Kidney tubule cell (primary cell): ENCODE data around the gene PDIA2.
"Not testable (repeated sequence)": the region's sequence is repeated elsewhere in the genome, so short reads cannot be mapped to it uniquely, and the experiment has no call there.

Experiments used
- DNase-seq: peaks from one replicate; pipeline ENCODE4 v3.0.0-alpha.2; 2018; ENCODE audit warnings: low spot score

Gene PDIA2, protein sequence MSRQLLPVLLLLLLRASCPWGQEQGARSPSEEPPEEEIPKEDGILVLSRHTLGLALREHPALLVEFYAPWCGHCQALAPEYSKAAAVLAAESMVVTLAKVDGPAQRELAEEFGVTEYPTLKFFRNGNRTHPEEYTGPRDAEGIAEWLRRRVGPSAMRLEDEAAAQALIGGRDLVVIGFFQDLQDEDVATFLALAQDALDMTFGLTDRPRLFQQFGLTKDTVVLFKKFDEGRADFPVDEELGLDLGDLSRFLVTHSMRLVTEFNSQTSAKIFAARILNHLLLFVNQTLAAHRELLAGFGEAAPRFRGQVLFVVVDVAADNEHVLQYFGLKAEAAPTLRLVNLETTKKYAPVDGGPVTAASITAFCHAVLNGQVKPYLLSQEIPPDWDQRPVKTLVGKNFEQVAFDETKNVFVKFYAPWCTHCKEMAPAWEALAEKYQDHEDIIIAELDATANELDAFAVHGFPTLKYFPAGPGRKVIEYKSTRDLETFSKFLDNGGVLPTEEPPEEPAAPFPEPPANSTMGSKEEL

DNA sequence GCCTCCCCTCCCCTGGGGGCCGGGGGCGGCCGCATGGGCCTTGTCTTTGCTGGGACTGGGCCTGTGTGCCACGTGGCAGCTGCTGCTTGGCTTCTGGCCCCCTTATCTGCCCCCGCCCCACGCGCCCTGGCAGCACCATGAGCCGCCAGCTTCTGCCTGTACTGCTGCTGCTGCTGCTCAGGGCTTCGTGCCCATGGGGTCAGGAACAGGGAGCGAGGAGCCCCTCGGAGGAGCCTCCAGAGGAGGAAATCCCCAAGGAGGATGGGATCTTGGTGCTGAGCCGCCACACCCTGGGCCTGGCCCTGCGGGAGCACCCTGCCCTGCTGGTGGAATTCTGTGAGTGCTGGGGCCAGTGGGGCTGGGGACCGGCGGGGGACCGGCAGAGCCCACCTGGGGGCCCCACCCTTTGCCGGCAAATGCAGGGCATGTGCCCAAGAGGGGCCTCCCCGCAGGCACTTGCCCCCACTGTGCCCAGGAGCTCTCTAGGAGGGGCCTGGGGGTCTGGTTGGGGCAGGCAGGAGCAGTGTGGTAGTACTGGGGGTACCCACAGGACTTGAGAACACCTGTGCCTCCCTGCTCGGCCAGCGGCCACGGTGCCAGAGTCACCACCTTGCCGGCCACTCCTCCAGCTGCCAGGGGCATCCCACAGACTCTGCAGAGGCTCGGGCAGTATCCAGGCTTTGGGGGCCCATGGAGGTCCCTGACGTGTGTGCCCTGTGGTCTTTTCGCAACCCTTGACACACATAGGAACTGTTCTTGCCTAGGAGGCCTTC is at the start of gene PDIA2:
TSS of gene PDIA2 (plus strand) at position 132 of the 773 bp plus-strand sequence. CDS start at position 138, 6 bp downstream.
- DNase-seq = no peak

DNA sequence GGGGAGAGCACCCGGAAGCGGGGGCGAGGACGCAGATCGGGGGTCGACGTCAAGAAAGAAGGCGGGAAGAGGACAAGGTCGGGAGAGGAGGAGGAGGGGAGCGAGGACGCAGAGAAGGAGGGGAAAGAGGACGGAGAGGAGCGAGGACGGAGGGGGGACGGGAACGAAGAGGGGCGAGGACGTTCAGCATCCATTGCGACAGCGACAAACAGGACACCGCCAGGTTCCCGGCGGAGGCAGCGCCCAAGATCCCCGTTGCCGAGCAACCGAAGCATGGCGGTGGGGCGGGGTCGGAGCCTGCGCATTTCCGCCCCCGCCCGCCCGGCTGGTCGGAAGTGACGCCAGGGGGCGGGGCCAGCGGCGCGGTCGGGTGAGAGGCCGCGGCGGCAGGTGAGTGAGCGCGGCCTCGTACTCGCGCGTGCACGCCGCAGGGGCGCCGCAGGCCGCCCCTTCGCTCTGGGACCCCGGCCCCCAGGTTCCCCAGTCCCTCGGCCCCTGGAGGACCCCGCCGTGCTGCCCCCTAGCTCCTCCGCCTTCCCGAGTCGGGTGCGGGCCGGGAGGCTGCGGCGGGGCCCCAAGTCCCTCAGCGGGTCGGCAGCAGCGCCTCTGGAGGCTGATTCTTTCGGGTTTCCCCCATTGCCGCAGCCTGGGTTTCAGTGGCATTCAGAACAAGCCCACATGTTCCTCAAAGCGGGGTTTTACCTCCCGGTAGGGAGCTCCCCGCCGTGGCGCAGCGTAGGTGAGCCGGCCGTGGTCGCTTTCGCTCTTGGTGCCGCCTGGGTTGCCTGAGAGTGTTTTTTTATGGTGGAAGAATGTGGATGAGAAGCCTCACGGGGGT is 48.3 kb upstream of the PDIA2 start, which contains the start of gene FAM234A:
TSS of gene FAM234A (plus strand) at position 354 of the 838 bp plus-strand sequence. CDS start 19,593 bp downstream, outside the sequence.
- peak; percentile 93 for DNase-seq

DNA sequence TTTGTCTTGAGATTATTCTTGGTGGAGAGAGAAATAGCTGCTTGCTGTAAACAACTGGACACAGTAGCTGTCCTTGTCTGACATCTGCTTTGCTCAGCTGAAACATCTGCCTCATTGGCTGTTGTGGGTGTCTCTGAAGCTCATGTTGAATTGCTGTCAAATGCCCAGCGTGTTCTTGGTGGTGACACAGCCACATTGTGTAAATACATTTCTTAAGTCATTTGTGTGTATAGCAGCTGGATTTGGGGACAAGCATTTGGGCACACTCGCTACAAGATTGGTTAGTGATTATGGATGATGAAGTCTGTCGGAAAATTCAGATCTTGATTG is 43.1 kb upstream of the PDIA2 start:
- no peak for DNase-seq

DNA sequence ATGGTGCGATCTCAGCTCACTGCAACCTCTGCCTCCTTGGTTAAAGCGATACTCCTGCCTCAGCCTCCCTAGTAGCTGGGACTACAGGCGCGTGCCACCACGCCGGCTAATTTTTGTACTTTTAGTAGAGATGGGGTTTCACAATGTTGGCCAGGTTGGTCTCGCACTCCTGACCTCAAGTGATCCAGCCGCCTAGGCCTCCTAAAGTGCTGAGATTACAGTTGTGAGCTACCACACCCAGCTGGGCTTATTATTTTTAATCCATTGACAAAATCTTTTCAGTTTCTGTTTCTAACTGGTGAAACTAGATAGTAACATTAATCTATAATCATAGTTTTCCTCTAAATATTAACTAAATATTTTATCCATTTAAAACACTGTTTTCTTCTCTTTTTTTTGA is 42.4 kb upstream of the PDIA2 start:
- no peak for DNase-seq

DNA sequence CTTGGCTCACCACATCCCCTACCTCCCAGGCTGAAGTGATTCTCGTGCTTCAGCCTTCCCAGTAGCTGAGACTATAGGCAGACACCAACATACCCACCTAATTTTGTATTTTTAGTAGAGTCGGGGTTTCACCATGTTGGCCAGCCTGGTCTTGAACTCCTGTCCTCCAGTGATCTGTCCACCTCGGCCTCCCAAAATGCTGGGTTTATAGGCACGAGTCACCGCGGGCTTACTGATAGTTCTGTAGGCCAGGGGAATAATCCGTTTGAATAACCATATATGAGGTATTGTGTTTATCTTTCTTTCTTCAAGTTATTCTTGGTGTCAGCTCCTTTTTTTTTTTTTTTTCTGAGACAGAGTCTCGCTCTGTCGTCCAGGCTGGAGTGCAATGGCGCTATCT is 40.7 kb upstream of the PDIA2 start:
- no peak for DNase-seq

DNA sequence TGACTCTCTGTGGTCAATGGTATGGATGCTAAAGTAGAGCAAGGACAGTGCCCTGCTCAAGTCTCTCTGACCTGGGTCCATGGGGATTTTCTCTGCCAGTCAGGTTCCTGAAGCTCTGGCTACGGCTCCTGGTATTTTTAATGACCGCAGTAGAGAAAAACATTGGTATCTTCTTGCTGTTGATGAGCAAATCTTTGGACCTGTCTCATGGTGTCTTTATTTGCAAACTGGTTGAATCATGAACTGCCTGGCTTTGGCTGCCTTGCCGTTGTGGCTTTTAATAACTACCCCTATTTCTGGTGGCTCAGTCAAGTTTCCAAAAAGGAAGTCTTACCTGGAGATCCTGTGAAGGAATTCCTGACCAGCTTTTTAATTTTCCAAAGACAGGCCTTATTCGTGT is 39.6 kb upstream of the PDIA2 start:
- DNase-seq = no peak

DNA sequence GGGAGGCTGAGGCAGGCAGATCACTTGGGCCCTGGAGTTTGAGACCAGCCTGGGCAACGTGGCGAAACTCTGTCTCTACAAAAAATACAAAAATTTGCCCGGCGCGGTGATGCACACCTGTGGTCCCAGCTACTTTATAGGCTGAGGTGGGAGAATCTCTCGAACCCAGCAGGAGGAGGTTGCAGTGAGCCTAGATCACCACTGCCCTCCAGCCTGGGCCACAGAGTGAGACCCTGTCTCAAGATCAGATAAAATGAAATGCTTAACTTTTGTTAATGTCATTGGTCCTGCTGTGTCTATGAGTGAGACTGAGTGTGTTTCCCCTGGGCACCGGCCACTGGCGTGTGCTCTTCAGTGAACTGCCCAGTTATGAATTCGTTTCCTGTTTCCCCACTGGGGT is 37.9 kb upstream of the PDIA2 start:
- no peak for DNase-seq

DNA sequence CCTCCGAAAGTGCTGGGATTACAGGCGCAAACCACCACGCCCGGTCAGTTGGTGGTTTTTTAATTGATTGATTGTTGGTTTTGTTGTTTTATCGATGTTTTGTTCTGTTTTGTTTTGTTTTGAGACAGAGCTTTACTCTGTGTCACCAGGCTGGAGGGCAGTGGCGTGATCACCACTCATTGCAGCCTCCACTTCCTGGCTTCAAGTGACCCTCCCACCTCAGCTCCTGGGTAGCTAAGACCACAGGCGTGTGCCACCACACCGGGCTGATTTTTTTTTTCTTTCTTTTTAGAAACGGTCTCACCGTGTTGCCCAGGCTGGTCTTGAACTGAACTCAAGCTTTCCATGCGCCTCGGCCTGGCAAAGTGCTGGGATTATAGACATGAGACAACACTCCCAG is 35.9 kb upstream of the PDIA2 start:
- DNase-seq = no peak

DNA sequence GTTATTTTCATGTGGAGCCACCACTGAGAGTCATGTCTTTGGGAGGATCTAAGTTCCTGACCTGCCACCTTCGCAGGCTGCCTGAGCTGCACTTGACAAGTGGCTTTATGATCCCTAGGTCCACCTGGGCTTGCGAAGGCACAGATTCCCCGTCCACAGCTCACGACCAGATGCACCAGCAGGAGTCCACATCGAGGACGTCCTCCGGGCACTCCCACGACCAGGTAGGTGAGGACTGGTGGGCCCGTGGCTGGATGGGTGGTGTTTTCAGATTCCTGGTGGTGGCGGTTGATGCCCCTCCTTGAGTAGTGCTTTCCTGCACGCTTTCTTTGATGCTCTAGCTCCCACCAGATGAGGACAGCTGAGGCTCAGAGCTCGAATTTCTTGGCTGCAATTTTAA is 33.5 kb upstream of the PDIA2 start:
- DNase-seq = no peak

DNA sequence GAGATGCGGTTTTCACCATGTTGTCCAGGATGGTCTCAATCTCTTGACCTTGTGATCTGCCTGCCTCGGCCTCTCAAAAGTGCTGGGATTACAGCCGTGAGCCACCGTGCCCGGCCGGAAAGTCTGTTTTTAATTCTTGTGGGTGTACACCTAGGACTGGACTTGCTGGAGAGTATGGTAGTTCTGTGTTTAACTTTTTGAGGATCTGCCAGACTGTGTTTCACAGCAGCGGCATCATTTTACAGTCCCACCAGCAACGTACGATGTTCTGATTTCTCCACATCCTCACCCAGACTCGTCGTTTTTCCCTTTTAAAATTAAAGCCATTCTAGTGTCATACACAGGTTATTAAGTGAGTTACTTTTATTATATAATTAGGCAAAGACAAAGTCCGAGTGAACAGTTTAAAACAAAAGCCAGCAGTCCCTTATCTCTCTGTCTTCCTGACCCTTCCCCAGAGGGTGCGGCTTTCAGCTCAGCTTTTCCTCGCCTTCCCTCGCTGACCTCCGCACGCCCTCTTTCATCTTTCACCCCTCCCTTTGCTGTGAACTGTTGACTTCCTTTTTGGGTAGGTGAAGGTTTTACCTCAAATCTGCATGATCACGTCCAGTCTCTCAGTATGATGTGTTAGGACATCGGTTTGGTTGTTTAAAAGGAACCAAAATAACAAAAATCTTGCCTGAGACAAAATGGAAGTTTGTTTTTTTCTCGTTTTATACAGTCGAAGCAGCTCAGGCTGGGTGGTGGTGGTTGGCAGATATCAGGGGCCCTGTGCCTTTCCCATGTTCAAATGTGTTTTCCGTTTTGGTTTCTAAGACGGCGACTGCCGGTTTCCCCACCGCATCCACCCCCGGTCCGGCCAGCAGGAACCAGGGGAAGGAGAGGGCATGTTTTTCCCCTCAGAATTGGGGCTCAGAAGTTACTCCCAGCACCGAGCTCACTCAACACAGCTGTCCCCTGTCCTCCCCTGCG is 30.3 kb upstream of the PDIA2 start:
- DNase-seq = no peak

DNA sequence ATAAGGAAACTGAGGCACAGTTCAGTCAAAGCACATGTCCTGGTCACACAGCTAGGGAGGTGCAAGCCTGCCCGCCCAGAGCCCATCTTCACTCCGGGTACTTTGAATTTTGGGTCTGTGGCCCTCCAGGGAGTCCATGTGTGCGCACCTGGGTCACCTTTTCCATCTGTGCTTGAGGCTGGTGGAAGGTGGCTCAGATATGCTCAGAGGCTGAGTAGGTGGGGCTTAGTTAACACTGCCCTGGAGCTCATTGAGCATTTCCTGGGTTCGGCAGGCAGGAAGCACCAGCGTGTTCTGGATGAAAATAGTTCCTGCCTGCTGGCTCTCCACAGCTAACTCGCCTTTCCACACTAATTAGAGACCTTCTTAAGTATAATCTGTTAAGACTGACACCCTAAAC is 29.1 kb upstream of the PDIA2 start:
- DNase-seq = no peak

DNA sequence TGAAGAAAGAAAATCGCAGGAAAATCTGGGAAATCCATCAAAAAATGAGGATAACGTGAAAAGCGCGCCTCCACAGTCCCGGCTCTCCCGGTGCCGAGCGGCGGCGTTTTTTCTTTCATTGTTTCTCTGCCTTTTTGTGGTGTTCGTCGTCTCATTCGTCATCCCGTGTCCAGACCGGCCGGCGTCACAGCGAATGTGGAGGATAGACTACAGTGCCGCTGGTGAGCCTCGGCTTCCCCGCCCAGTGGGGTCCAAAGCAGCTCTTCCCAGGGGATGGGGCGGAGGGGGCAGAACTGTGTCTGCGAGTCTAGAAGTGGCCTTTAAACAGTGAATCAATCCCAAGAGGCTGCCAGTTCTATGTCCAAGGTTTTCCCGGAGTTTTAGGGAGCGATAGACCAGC is 28.5 kb upstream of the PDIA2 start:
- no peak for DNase-seq

DNA sequence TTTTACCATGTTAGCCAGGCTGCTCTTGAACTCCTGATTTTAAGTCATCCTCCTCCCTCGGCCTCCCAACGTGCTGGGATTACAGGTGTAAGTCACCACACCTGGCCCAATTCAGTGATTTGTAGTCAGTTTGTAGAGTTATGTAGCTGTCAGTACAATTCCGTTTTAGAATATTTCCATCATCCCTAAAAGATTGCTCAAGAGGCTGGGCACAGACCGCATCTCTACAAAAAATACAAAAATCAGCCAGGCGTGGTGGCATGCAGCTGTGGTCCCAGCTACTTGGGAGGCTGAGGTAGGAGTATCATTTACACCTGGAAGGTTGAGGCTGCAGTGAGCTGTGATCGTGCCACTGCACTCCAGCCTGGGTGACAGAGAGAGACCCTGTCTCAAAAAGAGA is 27.8 kb upstream of the PDIA2 start:
- no peak for DNase-seq

DNA sequence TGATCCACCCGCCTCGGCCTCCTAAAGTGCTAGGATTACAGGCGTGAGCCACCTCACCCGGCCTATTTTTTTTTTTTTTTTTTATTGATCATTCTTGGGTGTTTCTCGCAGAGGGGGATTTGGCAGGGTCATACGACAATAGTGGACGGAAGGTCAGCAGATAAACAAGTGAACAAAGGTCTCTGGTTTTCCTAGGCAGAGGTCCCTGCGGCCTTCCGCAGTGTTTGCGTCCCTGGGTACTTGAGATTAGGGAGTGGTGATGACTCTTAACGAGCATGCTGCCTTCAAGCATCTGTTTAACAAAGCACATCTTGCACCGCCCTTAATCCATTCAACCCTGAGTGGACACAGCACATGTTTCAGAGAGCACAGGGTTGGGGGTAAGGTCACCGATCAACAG is 24.9 kb upstream of the PDIA2 start:
- not testable (repeated sequence) for DNase-seq

DNA sequence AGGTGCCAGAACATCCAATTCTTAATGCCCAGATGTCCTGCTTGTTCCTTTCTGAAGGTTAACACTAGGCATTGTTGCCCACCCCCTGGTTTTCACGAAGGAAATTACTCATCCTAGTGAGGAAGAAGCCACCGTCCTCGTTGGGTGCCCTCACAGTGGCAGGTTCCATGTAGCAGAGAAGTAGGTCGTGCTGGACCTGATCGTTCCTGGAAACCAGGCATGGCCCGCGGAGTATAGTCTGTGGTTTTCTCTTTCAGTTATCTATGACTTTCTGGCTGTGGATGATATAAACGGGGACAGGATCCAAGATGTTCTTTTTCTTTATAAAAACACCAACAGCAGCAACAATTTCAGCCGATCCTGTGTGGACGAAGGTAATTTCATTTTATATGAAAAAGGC is 23.7 kb upstream of the PDIA2 start:
- no peak for DNase-seq

DNA sequence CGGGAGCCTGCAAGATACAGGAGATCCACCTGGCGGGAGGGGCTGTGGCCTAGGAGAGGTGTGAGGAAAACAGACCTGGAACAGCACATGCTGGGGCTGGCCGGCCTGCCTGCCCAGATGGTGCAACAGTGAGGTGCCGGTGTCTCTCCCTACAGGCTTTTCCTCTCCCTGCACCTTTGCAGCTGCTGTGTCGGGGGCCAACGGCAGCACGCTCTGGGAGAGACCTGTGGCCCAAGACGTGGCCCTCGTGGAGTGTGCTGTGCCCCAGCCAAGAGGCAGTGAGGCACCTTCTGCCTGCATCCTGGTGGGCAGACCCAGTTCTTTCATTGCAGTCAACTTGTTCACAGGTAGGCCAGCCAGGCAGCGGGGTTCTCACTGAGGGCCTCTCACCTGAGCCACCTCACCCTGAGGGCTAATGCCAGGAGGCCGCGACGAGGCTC is 23.1 kb upstream of the PDIA2 start:
- DNase-seq = no peak

DNA sequence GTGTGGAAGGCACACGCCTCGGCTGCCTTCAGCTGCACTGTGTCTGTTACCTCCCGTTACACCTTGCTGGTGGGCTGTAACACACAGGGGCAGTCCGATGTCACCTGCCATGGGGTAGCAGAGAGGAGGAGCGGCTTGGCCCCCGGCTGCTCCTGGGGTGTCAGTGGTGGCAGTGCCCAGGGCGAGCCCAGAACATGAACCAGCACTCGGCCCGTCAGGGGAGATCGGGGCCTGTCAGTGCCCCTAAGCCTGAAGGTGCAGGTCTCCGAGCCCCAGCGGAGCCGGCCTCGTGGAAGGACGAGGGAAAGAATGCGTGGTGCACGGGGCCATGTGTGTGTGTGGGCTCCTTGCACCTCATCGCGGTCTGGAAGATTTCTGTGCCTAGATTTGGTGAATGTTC is 22.6 kb upstream of the PDIA2 start:
- DNase-seq = no peak

DNA sequence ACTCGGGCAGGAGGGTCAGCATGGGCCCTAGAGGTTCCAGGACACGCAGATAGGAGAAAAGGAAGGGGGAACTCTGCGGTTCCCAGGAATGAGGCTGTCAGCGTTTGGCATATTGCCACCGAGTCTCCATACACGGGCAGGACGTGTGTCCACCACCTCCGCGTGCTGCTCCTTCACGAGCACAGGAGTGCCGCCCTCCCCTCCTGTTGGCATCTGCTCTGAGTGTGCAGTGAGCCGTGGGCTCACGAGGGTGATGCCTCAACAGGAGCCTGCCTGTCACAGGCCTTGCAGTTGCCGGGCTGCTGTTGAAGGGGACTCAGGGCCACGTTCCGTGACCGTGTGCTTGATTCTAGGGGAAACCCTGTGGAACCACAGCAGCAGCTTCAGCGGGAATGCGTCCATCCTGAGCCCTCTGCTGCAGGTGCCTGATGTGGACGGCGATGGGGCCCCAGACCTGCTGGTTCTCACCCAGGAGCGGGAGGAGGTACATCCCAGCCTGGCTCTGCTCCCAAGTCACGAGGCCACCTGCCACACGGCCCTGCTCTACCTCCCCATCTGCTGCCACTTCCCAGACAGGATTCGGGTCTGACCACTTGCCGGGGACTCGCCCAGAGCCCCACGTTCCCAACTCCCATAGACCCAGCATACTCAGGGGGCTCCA is 21.8 kb upstream of the PDIA2 start:
- DNase-seq = no peak

DNA sequence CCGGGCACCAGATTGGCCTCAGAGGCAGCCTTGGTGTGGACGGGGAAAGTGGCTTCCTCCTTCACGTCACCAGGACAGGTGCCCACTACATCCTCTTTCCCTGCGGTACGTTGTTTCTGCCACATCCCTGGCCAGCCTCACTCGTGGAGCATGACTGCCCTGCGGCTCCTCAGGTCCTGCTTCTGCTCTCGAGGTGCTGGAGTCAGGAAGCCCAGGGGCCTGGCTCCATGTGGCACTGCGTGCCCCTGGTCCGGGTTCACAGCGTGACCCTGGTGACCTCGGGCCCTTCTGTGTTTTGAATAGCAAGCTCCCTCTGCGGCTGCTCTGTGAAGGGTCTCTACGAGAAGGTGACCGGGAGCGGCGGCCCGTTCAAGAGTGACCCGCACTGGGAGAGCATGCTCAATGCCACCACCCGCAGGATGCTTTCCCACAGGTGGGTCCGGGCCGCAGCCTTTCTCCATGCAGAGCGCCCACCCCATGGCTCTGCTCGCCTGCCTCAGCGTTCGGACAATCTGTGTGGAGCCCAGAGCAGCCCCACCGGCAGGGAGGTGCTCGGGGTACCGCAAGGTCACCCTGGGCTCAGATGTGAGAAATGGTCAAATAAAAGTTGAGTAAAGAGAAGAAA is 20.7 kb upstream of the PDIA2 start:
- no peak for DNase-seq

DNA sequence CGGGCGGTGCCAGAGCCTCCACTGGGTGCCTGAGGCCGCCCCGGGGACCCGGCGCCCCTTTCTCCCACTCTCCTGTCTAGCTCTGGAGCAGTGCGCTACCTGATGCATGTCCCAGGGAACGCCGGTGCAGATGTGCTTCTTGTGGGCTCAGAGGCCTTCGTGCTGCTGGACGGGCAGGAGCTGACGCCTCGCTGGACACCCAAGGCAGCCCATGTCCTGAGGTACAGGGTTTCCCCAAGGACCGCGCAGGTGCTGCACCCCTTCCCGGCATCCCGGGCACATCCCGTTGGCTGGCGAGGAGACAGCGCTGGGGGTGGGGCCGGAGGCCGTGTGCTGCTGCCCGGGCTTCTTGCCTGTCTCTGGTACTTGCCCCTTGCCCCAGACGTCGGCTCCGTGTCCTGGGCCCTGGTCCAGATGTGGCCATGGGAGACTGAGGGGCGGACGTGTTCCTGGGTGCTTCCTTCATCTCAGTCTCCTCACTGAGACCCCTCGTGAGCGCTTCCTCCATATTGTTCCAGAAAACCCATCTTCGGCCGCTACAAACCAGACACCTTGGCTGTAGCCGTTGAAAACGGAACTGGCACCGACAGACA is 19.7 kb upstream of the PDIA2 start:
- no peak for DNase-seq
